GM19025 (cell line): ENCODE measurements around the gene RNFT2.

Experiments
- ATAC-seq: cut with Tn5 transposase; IDR thresholded peaks from one replicate; pipeline ENCODE4 v1.9.1; 2021; ENCODE audit warnings: mild to moderate bottlenecking, low read depth, moderate library complexity; ENCODE audit not compliant: unreplicated experiment

RNFT2 gene

GRCh38 chr12:116867523-116867922 lies 129.4 kb downstream of the RNFT2 start:
- no peak for ATAC-seq

DNA sequence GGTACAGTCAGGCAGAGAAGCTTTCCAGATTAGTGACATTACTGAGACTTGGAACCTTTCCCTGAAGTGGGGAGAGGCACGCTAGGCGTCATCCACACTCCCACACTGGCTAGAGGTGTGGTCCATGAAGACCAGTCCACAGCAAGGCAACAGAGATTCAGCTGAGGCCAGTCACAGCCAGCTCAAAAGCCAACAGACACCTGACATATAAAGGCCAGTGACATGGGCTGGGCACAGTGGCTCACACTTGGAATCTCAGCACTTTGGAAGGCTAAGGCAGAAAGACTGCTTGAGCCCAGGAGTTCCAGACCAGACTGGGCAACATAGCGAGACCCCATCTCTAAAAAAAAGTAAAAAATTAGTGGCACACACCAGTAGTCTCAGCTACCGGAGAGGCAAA lies 132.2 kb downstream of the RNFT2 start:
- no peak for ATAC-seq

- no peak for ATAC-seq
Measured at GRCh38 chr12:116874324-116874995, 136.3 kb downstream of the RNFT2 start.

- ATAC-seq, result no peak
Measured at GRCh38 chr12:116876151-116876869, 138.2 kb downstream of the RNFT2 start.

DNA sequence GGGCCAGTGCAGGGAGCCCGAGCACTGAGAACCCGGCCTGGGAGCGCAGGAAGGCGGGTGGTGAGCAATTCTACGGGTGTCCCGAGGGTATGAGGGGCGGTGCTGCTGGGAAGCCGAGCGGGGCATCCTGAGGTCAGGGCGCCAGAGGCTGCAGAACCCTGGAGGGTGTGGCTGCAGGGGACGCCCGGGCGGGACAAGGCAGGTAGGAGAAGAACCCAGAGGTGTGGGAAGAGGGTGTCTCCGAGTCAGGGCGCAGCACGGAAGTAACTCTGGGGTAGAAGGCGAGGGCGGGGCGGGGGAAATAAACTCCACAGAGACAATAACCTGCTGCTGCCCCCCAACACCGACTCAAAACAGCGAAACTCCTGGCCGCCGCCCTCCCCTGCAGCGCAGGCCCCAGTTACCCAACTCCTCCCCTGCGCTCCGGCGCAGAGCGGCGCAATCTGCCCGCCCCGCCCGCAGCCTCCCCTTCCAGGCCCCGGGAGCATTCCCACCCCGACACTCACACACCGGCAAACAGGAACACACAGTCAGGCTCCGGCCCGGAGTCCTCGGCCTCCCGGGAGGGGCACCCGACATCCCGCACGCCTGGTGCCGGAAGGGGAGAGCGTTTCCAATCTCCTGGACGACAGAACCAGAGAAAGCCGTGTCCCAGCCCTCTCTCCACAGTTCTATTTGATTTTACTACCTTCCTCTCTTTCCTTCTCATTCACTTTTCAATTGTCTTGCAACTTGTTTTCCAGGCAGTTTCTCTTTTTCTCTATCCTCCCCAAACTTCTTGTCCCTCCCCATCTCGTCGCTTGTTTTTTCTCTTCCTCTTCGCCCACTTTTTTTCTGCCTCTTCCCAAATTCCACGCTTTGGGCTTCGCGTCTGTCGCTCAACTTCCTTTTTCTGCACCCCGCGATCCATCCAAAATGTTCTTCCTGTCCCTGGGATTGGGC lies 140.7 kb downstream of the RNFT2 start:
- no peak for ATAC-seq

GRCh38 chr12:116879509-116880212 lies 141.5 kb downstream of the RNFT2 start:
- ATAC-seq, result no peak

- no peak for ATAC-seq
Measured at GRCh38 chr12:116880213-116880816, 142.2 kb downstream of the RNFT2 start.

DNA sequence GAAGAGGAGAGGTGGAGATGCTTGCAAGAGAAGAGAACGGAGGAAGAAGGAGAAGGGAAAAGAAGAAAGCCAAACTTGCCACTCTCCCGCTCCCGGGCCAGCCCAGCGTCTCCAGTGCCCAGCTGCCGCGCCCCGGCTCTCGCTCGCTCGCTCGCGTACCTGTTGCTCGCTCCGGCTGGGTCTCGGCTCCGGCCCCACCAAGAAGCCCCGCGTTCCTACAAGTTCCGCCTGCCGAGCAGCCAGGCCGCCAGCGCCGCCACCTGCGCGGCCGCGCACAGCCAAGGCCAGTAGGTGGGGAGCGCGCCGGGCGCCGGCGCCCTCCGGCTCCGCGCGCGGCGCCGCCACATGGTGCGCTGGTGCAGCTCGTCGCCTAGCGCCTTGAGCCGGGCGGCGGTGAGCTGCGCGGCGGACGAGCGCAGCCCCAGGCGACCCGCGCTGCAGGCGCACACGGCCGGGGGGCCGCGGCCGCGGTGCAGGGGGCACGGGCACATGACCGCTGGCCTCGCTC lies 142.8 kb downstream of the RNFT2 start:
- ATAC-seq, result peak; percentile 57

DNA sequence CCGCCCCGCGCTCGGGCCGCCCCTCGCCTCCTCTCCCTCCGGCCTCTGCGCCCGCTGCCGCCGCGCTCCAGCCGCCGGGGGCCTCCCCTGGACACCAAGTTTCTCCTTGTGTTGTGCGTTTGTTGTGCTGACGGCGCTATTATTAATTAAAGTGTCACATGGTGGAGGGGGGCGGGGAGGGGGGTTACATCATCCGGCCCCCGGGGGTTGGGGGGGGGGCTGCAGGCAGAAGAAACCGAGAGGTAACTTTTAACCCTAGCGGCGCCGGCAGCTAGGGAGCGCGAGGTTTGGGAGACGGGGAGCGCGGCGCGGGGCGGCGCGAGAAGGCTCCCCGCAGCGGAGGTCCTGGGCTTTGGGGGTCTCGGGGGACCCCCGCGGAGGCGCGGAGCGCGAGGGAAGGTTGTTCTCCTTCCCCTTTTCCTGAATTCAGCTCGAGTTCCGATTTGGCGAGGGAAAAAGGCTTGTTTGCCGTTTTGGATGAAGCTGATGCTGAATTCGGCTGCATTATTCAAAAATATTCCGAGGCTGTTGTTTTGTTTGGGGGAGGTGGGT lies 143.3 kb downstream of the RNFT2 start, which contains the start of gene HRK:
Gene HRK, minus strand, starts transcription at position 117 of the 552 bp plus-strand sequence. CDS start 134 bp downstream, outside the sequence.
- peak; percentile 24 for ATAC-seq

DNA sequence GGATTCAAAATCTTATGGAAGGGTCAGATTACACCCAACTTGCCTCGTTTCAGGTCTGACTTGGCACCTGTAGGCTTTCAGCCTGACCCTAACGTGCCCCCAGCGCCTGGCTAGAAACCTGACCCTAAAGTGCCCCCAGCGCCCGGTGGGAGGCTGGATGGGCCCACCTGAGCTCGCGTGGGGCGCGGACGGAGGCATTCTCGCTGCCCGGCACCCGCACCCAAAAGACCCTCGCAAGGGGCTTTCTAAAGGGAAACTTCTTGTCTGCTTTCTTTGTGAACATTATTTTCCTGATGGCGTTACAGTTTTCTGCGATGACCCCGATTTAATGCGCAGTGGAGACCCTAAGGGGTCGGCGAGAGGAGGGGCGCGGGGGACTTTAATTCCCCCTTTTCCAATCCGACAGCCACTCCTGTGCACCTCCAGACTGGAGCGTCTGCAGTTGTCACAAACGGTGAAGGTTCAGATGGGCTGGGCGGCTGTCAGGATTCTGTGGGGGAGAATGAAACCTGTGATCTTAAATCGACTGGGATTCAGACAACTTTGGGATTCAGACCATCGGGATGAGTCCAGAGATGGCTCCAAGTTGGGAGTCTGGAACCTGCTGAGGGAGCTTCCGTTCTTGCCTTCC lies 143.9 kb downstream of the RNFT2 start:
- no peak for ATAC-seq

GRCh38 chr12:116882742-116883141 lies 144.6 kb downstream of the RNFT2 start:
- ATAC-seq, result no peak

- ATAC-seq, result no peak
Measured at GRCh38 chr12:116884871-116885270, 146.8 kb downstream of the RNFT2 start.

- no peak for ATAC-seq
Measured at GRCh38 chr12:116885491-116885890, 147.4 kb downstream of the RNFT2 start.

DNA sequence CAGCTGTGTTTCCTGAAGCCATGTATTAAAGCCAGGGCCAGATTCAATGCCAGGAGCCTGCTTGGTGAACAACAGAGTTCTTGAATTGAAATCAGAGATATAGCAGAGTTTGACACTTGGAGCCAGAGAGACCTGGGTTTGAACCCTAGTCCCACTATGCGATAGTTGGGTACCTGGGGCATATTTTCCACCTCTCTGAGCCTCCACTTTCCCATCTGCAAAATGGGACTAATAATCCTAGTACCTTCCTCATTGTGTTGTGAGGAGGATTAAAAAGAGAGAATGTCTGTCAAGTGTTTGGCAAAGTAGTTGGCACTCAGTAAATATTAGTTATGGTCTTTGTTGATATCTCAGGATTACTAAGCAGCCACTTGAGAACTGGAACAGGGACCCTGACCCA lies 149.1 kb downstream of the RNFT2 start:
- ATAC-seq, result no peak

DNA sequence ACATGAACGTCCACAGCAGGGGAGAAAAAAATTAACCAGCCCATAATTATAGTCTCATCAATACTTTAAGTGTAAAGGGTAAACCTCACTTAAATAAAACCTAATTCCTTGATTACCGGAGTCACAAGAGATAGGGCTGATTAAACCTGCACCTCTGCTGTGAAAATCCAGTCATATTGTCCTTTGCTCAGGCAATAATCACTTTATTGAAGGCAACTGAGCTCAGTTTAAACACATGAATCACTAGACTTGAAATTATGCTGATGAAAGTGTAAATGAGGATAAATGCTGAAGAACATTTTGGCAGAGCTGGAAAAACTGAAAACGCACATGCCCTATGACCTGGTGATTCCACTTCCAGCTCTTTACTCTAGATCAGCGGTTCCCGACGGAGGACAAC lies 149.8 kb downstream of the RNFT2 start:
- no peak for ATAC-seq

GRCh38 chr12:116890330-116890729 lies 152.2 kb downstream of the RNFT2 start:
- ATAC-seq, result no peak

- ATAC-seq, result no peak
Measured at GRCh38 chr12:116891019-116891418, 152.9 kb downstream of the RNFT2 start.

GRCh38 chr12:116892349-116893140 lies 154.4 kb downstream of the RNFT2 start:
- ATAC-seq, result no peak
